Spleen (tissue), 7 donors: ENCODE data around the gene ITPKB.

Experiments used
- POLR2AphosphoS5 ChIP-seq, 3 donors: sonication (generic); formaldehyde crosslinking; IDR thresholded peaks; one replicate each; pipeline ENCODE4 v1.5.1; 2017; ENCODE audit warnings: antibody characterized with exemption in 3 of 3
- TF ChIP-seq, protein P1 (sequence below), 11 experiments: fragments of 200-600 bp in 7 of 11; fragments of 450-650 bp in 4 of 11; sonication (generic) in 4 of 11; IDR thresholded peaks in 8 of 11; conservative IDR thresholded peaks in 3 of 11; 1 replicate in 7 of 11; 2 replicates in 4 of 11; pipeline versions ENCODE4 v1.4.0 to v1.8.0; 2016 to 2021; ENCODE audit warnings: antibody characterized with exemption in 11 of 11, inconsistent platforms in 4 of 11, mild to moderate bottlenecking in 1 of 11
- donor health status: DM: no; HTN: no; CAD: no; lungs with moderate emphysema.
- donor health status: DM: no; HTN: no; CAD: no.
- donor health status: DM: no; HTN: no; CAD: no.

DNA sequence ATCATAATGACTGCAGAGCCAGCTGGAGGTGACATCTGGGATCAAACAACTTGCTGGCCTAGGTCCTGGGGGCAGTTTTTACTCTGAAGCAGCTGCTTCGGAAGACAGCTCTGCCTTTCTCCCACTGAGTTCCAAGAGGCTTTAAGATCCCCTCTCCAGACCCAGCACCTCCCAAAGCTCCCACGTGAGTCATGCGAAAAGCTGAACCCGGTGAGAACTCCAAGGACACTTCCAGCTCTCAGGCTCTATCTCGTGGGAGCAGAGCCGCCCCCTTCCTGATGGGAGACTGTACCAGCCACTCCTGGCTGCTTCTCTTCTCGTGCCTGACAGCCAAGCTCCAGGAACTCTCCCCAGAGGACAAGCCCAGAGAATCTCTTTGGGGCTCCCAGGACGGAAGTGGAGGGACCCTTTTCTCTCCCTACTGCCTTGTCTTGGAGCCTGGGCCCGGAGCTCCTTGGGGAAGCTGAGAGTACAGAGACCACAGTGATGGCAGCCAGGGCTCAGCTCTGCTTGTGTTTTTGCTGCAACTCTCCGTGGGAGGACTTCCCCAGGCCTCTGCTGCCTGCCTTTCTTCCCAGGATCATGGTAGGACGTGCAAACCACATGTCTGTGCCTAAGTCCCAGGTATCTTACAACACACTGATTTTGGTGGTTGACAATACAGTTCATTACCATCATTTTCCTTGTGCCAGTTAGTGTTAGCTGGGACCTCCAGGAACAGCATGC, 149.9 kb downstream of the ITPKB start:
- TF ChIP-seq, protein P1, sequence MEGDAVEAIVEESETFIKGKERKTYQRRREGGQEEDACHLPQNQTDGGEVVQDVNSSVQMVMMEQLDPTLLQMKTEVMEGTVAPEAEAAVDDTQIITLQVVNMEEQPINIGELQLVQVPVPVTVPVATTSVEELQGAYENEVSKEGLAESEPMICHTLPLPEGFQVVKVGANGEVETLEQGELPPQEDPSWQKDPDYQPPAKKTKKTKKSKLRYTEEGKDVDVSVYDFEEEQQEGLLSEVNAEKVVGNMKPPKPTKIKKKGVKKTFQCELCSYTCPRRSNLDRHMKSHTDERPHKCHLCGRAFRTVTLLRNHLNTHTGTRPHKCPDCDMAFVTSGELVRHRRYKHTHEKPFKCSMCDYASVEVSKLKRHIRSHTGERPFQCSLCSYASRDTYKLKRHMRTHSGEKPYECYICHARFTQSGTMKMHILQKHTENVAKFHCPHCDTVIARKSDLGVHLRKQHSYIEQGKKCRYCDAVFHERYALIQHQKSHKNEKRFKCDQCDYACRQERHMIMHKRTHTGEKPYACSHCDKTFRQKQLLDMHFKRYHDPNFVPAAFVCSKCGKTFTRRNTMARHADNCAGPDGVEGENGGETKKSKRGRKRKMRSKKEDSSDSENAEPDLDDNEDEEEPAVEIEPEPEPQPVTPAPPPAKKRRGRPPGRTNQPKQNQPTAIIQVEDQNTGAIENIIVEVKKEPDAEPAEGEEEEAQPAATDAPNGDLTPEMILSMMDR (IDR thresholded peaks at IDR 0.05 in 8 of 11, conservative IDR thresholded peaks at IDR 0.05 in 3 of 11), result no peak
- TF ChIP-seq POLR2AphosphoS5 (IDR thresholded peaks at IDR 0.05), result no peak
